Left ventricle myocardium superior (tissue), 1 donor: ENCODE measurements around the gene PCGF5. TPM values are rescaled to one million over a fixed set of nuclear protein-coding genes. Genes with fewer than 3 reads are reported as not detected.
A peak's percentile ranks its signal among the peaks of the same experiment; 100 is the strongest.
"Not testable (repeated sequence)": the region's sequence is repeated elsewhere in the genome, so short reads cannot be mapped to it uniquely, and the experiment has no call there.

ENCODE experiments used
- ATAC-seq: fragments of 200-7000 bp; cut with Tn5 transposase; one replicate; pipeline ENCODE4 v1.9.1; 2020; ENCODE audit warnings: mild to moderate bottlenecking, moderate library complexity
- DNase-seq: peaks from one replicate; pipeline ENCODE4 v3.0.0-alpha.2; 2020
- intact Hi-C: fragments of 100-400 bp; cut with micrococcal nuclease; formaldehyde crosslinking; loops from one replicate; pipeline ENCODE4 v1.11.0; 2022
- long read RNA-seq: library from polyadenylated mRNA; unstranded; transcript quantifications from one replicate; pipeline ENCODE4 v2.0.0, GENCODE V29; 2021
- total RNA-seq: library from RNA; stranded (reverse); fragmentation: NEBNext Ultra II Directional; extraction: Animal tissue kit (Norgen Biotek cat#: 25700); gene quantifications from one replicate; pipeline ENCODE4 v1.2.1, GENCODE V29; 2021
- donor health status: DM: no; HTN: yes; CAD: no; lungs with severe emphysema.

Gene PCGF5
- 71.4 TPM for total RNA-seq
- long read RNA-seq, full-length matches to known transcripts, result 47 of 85 reads
- long read RNA-seq, partial matches to known transcripts, result 5 of 85 reads
- long read RNA-seq, other reads (novel, unspliced or antisense), result 33 of 85 reads

DNA sequence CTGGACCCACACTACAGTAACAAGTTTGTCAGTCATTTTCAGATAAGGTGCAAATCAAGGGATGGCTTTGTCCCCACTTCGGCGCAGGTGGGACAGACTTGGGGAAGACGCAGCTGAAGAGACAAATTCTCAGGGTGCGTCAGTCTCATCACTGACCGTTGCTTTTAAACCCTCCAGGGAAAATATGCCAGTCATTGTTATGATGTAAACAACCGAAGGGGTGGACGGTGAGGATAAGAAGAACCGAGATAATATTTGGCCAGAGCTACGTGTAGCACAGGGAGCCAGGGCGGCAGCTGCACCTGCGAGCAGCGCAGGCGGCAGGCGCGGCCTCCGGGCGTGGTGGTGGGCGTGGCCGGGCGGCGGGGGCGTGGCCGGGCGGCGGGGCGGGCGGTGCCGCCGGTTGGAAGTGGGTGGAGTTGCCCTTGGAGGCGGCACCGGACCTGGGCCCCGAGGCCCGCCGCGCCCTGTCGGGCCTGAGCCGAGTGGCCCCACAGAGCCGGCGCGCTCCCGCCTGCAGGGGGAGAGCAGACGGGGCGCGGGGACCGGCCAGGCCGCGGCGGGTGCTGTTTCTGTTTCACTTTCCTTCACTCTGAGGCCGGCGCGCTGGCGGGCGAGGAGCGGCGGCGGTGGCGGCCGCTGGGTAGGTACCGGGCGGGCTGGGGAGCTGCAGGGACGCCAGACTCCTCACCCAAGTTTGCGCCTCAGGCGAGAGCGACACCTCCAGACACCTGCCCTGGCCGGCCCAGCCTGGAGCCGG lies at the start of gene PCGF5:
PCGF5 (plus strand) TSS at position 470 of the 760 bp plus-strand sequence. CDS start 2,209 bp downstream, outside the sequence.
- ATAC-seq, result peak; percentile 99
- intact Hi-C loops, result no loop called here
- DNase-seq, result peak; percentile 97

DNA sequence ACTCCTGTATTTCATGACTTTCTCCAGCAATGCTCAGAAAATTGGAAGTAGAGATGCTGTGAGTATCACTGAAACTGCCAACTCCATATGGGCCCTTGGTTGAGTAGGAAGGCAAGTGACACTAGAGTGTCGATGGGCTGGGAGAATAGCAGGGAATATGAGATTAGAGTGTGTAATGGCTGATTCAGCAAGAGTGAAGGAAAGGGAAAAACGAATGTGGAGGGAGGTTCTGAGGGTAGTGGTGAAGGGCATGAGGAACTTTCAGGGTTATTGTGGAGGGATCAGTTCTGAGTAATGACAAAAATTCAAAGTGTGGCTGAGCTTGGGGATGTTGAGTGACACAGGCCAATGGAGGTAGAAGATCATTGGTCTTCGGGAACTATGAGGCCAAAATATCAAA lies 49.0 kb upstream of the PCGF5 start:
- DNase-seq (no peak), ATAC-seq (no peak)
- intact Hi-C loops, result no loop called here

DNA sequence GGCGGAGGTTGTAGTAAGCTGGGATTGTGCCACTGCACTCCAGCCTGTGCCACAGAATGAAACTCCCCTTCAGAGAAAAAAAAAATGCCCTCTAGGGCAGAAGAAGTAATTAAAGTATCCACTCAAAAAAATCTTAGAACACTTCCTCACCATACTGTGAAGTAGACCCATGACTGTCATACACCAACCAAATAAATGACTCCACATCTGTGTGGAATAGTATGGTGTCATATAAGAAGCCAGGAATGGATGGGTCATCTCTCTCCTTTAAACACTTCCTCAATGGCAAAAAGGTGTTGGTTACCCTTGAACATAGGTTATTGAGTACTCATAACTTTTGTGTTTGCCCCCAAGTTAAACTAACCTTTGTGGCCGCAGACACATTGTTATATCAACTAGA lies 48.1 kb upstream of the PCGF5 start:
- no peak for DNase-seq
- no peak for ATAC-seq

DNA sequence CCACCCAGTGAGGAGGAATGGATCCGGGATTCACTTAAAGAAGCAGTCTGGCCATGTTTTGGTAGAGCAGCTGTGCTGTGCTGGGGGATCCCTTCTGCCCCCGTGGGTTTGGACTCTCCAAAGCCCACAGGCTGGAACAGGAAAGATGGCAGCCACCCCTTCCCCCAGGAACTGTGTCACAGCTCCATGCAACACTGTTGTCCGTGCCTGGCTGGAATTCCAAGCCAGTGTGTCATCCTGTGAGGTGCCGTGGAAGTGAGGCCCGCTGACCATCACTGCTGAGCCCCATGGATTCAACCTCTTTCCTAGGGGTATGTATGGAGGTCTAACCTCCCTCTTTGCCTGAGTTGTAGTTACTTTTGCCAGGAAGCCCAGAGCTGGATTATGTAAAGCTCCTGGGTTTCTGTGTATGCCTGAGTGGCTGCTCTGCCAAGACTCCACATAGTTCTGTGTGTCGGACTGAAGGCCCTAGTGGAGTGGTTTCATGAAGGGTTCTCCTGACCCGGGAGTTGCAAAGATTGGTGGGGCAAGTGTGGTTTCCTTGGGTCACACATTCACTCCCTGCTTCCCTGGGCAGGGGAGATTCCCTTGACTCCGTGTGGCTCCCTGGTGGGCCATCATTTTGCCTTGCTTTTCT lies 35.1 kb upstream of the PCGF5 start:
- DNase-seq (peak; percentile 26), ATAC-seq (peak; percentile 74)
- intact Hi-C loops, result no loop called here

More for the DNA sequence above, 48.1 kb upstream of the PCGF5 start:
- intact Hi-C loops, result no loop called here

DNA sequence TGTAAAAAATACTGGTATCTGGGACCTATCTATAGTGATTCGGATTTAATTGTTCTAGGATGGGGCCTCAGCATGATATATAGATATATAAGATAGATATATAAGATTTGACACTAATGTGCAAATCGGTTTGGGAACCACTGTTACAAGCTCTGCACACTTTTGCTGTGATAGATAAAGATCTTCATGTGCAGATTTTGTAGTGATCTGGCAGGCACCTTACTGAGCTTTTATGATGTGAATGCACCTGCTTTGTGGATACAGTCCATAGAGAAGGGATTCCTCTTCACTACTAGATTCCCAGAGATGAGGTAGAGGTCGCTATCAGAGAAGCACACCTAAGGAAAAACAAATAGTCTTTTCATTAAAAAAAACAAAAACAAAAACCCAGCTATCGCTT lies 33.3 kb upstream of the PCGF5 start:
- intact Hi-C loops, result no loop called here
- no peak for ATAC-seq

DNA sequence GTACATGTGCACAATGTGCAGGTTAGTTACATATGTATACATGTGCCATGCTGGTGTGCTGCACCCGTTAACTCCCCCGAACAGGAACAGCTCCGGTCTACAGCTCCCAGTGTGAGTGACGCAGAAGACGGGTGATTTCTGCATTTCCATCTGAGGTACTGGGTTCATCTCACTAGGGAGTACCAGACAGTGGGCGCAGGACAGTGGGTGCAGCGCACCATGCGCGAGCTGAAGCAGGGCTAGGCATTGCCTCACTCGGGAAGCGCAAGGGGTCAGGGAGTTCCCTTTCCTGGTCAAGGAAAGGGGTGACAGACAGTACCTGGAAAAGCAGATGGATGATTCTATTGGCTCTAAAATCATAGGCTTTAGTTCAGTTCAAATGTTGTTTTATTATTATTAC lies 32.5 kb upstream of the PCGF5 start:
- ATAC-seq, DNase-seq, intact Hi-C loops: not testable (repeated sequence)

More for the DNA sequence above, 33.3 kb upstream of the PCGF5 start:
- no peak for DNase-seq

DNA sequence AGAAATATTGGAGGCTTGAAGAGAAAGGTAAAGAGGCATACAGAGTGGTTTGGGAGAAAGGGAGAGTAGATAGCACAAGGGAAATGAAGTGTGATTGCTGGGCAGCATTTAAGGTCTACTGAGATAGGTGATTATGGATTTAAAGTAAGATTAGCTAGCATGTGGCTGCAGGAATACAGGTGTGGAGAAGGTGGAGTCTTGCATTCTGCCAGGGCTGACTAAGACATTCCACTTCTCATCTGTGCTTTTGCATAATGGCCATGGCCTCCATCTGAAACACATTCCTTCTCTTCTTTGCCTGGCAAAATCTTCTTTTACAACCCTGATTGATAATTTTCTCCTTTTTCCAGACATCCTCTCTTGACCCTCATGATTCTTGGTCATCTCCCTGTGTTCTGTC lies 31.6 kb upstream of the PCGF5 start:
- ATAC-seq (no peak), DNase-seq (no peak)
- intact Hi-C loops, result no loop called here

DNA sequence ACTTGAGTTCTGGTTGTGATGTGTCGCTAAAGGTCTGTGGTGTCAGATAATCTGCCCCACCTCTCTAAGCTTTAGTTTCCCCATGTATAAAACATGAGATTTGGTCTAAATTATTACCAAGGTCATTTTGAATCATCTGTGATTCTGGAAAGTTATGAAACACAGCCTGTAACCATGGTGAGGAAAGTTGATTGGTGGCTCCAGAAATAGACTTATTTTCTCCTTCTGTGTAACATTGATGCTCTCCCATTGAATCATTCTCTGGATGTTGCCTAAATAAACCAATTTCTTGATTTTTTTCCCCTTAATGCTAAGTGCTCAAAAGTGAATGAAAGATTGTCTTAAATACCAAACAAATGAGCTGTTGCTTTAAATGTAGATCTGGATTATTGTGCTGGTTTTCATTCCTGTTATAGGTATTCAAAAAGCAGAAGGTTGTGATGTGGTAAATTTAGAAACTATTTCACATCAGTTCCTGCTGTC lies 30.0 kb upstream of the PCGF5 start:
- intact Hi-C loops, result no loop called here
- ATAC-seq (peak; percentile 23), DNase-seq (no peak)

DNA sequence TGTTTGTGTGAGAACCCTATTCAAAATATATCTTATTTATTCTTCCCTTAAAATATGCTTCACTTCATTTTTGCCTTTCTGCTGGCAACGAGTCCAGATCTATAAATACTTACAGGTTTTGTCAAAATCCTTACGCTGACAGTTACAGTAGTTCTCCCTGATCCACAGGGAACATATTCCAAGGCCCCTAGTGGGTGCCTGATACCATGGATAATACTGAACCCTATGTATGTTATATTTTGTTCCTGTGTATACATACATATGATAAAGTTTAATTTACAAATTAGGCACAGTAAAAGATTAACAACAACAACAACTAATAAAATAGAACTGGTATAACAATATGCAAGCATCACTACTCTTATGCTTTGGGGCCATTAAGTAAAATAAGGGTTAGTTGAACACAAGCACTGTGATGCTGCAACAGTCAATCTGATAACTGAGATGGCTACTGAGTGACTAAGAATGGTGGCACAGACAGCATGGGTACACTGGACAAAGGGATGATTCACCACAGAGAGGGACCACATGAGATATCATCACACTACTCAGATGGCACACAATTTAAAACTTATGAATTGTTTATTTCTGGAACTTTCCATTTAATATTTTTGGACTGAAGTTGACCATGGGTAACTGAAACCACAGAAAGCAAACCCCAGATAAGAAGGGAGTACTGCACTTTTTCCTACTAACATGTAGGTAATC lies 29.4 kb upstream of the PCGF5 start:
- no peak for DNase-seq
- intact Hi-C loops, result no loop called here
- ATAC-seq, result peak; percentile 11

DNA sequence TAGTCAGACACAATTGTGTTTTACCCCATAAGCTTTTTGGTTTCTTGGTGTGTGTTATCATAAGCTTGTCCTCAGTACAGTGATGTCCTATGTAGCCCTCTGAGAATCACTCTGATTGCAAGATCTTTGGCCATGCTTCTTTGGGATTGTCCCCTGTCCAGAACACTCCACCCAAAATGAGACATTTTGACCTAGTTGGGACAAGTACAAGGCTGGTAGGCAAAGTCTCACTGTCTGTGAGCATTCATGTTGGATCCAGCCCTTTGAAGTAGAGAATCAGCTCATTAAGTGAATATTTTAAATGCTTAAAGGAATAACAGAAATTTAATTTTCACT lies 28.9 kb upstream of the PCGF5 start:
- ATAC-seq, result peak; percentile 58
- intact Hi-C loops, result no loop called here

DNA sequence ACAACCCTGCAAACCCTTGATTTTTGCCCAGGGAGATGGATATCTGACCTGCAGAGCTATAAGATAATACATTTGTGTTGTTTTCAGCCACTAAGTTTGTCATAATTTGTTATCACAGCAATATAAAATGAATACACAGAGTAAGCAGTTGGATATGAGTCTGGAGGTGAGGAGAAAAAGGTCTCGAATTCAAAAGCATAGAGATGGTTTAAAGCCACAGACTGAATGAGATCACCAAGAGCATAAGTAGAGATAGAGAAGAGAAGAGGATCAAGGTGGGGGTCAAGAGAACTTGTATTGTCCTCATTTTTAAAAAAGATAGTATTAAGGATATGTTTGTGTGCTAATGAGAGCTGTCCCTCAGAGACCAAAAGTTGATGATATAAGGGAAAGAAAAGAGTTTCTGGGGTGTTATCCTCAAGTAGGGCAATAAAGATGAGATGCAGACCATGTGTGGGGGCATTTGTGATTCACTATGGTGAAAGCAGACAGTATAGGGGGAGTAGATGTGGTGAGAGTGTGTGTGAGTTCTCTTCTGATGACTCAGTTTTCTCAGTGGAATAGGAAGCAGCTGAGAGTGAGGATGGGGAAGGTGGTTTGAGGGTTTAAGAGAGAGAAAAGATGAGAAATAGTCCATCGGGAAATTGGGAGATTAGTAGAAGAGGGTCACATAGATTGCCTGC lies 25.8 kb upstream of the PCGF5 start:
- ATAC-seq, result no peak
- no peak for DNase-seq
- intact Hi-C loops, result no loop called here

More for the DNA sequence above, 28.9 kb upstream of the PCGF5 start:
- no peak for DNase-seq

DNA sequence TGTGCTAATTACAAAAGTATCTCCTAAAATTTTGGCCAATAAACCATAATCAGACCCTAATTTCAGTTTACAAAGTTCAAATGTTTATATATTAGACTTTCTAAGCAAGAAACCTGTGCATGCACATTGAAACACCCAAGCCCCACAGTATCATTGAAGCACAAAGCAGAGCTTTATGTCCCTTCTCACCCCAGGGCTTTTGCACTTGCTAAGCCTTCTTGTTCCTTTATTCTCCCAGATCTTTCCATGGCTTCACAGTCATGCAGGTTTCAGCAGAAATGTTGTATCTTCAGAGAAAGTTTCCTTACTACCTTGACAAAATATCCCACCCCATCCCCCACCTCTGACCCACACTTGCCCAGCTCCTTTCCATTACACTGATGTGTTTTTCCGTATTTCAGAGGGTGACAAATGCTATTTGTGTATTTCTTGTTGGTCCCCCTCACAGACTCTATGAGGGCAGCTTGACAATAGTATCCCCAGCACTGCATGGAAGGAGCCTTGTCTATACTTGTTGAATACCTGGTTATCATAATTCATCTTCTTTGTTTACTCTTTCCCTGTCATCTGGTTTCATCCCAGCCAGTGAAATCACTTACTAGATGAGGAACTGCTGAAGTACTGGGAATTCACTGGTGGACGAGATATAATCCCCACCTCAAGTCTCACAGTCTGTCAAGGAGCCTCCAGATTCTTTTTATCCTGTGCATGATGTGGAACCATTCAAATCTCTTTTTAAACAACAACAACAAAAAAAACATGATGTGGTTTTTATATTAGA lies 24.0 kb upstream of the PCGF5 start:
- no peak for DNase-seq
- no peak for ATAC-seq
- intact Hi-C loops, result no loop called here

DNA sequence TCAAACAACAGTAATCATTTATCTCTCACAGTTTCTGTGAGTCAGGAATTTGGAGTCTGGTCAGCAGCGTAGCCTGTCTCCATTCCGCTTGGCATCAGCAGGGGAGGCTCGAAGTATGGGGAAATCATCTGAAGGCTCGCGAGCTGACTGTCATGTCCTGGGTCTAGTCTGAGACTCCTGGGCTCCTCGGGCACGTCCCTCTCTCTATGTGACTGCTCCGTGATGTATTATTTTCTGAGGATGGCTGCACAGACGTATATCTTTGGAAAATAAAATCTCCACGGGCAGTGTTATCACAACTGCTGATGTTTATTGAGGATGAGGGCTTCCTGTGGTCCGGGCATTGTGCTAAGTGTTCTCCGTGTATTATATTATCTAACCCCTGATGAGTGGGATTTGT lies 23.3 kb upstream of the PCGF5 start:
- intact Hi-C loops, result no loop called here
- DNase-seq (peak; percentile 48), ATAC-seq (peak; percentile 44)

DNA sequence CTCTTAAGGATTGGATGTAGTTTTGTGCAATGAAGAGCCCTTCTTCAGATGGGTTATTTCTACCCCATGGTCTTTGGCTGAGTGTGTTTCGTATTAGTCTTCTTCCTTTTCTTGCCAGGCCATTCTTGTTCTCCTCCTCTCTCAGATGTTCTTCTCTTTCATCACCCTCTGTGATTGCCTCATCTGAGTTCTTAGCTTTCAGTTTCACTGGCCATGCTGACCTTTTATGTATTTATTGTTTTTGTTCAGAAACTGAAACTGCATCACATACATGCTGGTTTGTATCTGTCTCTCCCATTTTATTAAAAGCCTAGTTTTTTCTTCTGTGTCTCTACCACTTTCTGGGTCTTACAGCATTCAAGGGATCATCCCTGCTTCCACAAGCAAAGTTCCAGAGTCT lies 21.7 kb upstream of the PCGF5 start:
- DNase-seq, result no peak
- peak; percentile 36 for ATAC-seq
- intact Hi-C loops, result no loop called here

DNA sequence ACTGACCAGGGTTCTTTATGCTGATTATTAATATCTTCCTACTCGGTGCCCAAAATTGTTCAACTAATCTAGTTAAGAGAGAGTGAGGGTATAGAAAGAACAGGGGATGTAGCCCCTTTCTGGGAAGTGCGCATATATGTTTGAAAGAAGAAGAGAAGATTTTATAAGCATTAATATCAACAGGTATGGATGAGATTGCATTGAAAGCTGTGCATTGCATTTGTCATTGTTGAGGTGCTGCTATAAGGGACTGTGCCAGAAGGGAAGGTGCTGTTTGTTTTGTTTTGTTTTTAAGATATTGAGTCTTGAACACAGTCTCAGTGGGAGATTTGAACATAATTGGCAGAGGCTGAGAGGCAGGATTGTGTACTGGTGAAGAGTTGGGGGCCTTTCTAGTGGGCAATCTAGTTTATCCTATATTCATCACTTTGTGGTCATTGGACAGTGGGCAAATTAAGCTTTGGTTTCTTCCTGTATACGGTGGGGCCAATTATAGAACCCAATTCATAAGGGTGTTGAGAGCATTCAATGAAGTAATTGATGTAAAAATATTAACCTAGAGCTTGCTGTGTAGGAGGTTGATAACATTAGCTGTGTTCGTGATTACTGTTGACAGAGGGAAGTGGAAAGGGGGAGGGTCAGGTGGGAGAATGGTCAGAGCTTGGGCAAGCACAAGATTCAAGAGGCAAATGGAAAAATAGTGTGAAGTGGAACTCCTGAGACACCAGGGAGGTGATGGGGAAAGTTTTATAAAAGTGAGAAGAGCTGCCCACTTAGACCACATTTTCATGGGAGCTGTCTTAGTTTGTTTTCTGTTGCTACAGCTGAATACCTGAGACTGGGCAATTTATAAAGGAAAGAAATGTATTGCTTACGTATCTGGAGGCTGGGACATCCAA lies 19.9 kb upstream of the PCGF5 start:
- ATAC-seq (peak; percentile 89), DNase-seq (no peak)
- intact Hi-C loops, result no loop called here

DNA sequence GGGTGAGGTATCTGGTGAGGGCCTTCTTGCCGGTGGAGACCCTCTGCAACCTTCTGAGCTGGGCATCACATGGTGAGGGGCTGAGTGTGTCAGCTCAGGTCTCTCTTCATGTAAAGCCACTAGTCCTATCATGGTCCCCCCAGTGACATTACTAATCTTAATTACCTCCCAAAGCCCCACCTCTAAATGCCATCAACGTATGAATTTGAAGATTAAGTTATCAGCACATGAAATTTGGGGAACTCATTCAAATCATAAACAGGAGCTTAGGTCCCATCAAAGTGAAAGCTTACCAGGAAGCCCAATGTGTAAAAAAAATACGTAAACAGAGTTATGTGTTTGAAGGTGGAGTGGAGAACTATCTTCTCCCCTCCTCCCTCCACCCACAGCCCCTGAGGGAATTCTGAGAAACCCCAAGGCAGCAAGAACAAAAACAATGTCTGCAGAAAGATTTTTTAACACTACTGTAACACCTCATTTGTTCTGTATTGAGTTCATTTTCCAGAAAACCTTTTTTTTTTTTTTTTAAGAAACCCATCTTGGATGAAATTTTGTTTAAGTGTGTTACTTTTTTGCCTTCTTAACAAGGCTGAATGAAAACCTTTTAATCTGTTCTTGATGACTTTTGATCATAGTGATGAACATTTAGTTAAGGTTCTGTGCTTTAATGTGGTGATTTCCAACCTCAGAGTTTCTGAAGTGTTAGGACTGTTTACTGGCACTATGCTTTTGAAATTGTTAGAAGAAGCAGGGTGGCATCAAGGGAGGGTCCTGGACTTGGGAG lies 19.1 kb upstream of the PCGF5 start:
- ATAC-seq, result no peak
- no peak for DNase-seq
- intact Hi-C loops, result no loop called here

DNA sequence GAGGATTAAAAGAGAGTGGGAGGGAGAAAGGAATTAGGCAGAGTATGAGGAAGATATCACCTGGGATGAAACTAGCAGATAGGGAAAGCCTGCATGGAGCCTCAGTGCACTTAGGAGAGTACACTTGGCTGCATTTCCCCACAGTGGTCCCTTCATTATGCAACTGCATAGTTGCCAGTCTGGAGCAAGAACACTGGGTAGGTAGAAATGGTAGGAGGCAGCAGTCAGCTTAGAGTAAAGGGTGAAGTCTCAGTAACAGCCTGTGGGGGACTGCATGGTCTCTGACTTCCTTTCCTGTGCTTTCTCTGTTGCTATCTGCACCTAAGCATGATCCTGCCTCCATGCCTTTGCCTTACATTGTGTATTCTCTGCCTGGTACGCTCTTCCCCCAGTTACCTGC lies 14.0 kb upstream of the PCGF5 start:
- DNase-seq (no peak), ATAC-seq (peak; percentile 77)
- intact Hi-C loops, result no loop called here
